IMR-90 (cell line): ENCODE results near the gene EVA1C. TPM values are rescaled to one million over a fixed set of nuclear protein-coding genes. Genes with fewer than 3 reads are reported as not detected.
"Not testable (repeated sequence)": the region's sequence is repeated elsewhere in the genome, so short reads cannot be mapped to it uniquely, and the experiment has no call there.

Experiments
- ATAC-seq: fragments of 200-7000 bp; cut with Tn5 transposase; 2 replicates; pipeline ENCODE4 v1.9.1; 2020; ENCODE audit warnings: low read depth, mild to moderate bottlenecking, moderate library complexity
- BruUV-seq: library from RNA; stranded (reverse); fragments of 400-500 nt; replicated peaks from 2 replicates; lab custom pipeline; 2021; lab: Mats Ljungman, UMichigan
- CTCF ChIA-PET: fragments of 300-600 bp; formaldehyde crosslinking; extraction: SDS; loops from one replicate; lab custom pipeline; 2021; ENCODE audit warnings: antibody characterized with exemption; lab: Yijun Ruan, JAX
- POLR2A ChIA-PET: fragments of 300-600 bp; sonication (Branson Sonifier 250); formaldehyde crosslinking; loops from one replicate; lab custom pipeline; 2022; ENCODE audit warnings: antibody characterized with exemption; ENCODE audit not compliant: unreplicated experiment; lab: Charles Lee
- DNase-seq: peaks from one replicate; pipeline ENCODE4 v3.0.0; 2013
- H2AFZ ChIP-seq: replicated peaks from 2 replicates; pipeline ENCODE3; 2013; ENCODE audit warnings: low read length, mild to moderate bottlenecking; ENCODE audit not compliant: poor library complexity
- H2AK5ac ChIP-seq: 2 replicates; pipeline ENCODE4 v1.6.1; 2013; ENCODE audit warnings: low read depth, low read length, inconsistent platforms
- H2AK9ac ChIP-seq: replicated peaks from 2 replicates; pipeline ENCODE3; 2013; ENCODE audit warnings: mild to moderate bottlenecking, low read depth, low read length, moderate library complexity; ENCODE audit not compliant: poor library complexity
- H2BK120ac ChIP-seq: 2 replicates; pipeline ENCODE4 v1.6.1; 2013; ENCODE audit warnings: low read depth, low read length, inconsistent platforms
- H2BK15ac ChIP-seq: 3 replicates; pipeline ENCODE4 v1.6.1; 2013; ENCODE audit warnings: low read depth, low read length, inconsistent platforms
- H2BK20ac ChIP-seq: 2 replicates; pipeline ENCODE4 v1.6.1; 2013; ENCODE audit warnings: low read depth, mild to moderate bottlenecking, inconsistent platforms, low read length, moderate library complexity
- H2BK5ac ChIP-seq: 2 replicates; pipeline ENCODE4 v1.6.1; 2013; ENCODE audit warnings: mild to moderate bottlenecking, low read depth, low read length, inconsistent platforms; ENCODE audit not compliant: poor library complexity, severe bottlenecking
- H3K14ac ChIP-seq: replicated peaks from 2 replicates; pipeline ENCODE4 v1.6.1; 2013; ENCODE audit warnings: low read depth, low read length, inconsistent platforms
- H3K18ac ChIP-seq: 2 replicates; pipeline ENCODE4 v1.6.1; 2013; ENCODE audit warnings: low read depth, low read length, control low read depth
- H3K23ac ChIP-seq: 2 replicates; pipeline ENCODE4 v1.6.1; 2013; ENCODE audit warnings: low read depth, low read length, inconsistent platforms
- H3K27ac ChIP-seq: 2 replicates; pipeline ENCODE4 v1.5.1; 2013; ENCODE audit warnings: mild to moderate bottlenecking, control low read depth, low read length; ENCODE audit not compliant: insufficient read depth
- H3K27me3 ChIP-seq: 2 replicates; pipeline ENCODE4 v1.6.1; 2013; ENCODE audit warnings: low read length; ENCODE audit not compliant: control insufficient read depth, insufficient read depth
- H3K36me3 ChIP-seq: 2 replicates; pipeline ENCODE4 v1.6.1; 2013; ENCODE audit warnings: low read length, mixed read lengths; ENCODE audit not compliant: control insufficient read depth, insufficient read depth
- H3K4ac ChIP-seq: 2 replicates; pipeline ENCODE4 v1.6.1; 2013; ENCODE audit warnings: low read depth, low read length, inconsistent platforms
- H3K4me1 ChIP-seq: 2 replicates; pipeline ENCODE4 v1.6.1; 2013; ENCODE audit warnings: low read length, mixed read lengths; ENCODE audit not compliant: control insufficient read depth, insufficient read depth
- H3K4me2 ChIP-seq: 2 replicates; pipeline ENCODE4 v1.6.1; 2013; ENCODE audit warnings: low read depth, mild to moderate bottlenecking, control low read depth, low read length, moderate library complexity
- H3K4me3 ChIP-seq: 2 replicates; pipeline ENCODE4 v1.5.1; 2013; ENCODE audit warnings: low read depth, mild to moderate bottlenecking, control low read depth, low read length, moderate library complexity; ENCODE audit not compliant: insufficient read depth
- H3K56ac ChIP-seq: 2 replicates; pipeline ENCODE4 v1.6.1; 2013; ENCODE audit warnings: low read length, inconsistent platforms; ENCODE audit not compliant: insufficient read depth; ENCODE audit errors: extremely low read depth
- H3K79me1 ChIP-seq, 2 experiments: 2 replicates each; pipeline ENCODE4 v1.6.1; 2013; ENCODE audit warnings: low read length in 2 of 2, inconsistent platforms in 1 of 2, low read depth in 1 of 2
- H3K9ac ChIP-seq: 2 replicates; pipeline ENCODE4 v1.6.1; 2013; ENCODE audit warnings: low read depth, low read length, control low read depth
- H3K9me1 ChIP-seq: 2 replicates; pipeline ENCODE4 v1.6.1; 2013; ENCODE audit warnings: low read length, inconsistent platforms; ENCODE audit not compliant: insufficient read depth
- H3K9me3 ChIP-seq: 2 replicates; pipeline ENCODE4 v1.6.1; 2013; ENCODE audit warnings: low read length; ENCODE audit not compliant: control insufficient read depth, insufficient read depth
- H4K20me1 ChIP-seq: 2 replicates; pipeline ENCODE4 v1.6.1; 2013; ENCODE audit warnings: low read length, inconsistent platforms; ENCODE audit not compliant: insufficient read depth
- H4K5ac ChIP-seq: 2 replicates; pipeline ENCODE4 v1.6.1; 2013; ENCODE audit warnings: mild to moderate bottlenecking, low read depth, low read length, control low read depth
- H4K8ac ChIP-seq, 2 experiments: 2 replicates each; pipeline ENCODE4 v1.6.1; 2013; ENCODE audit warnings: low read depth in 2 of 2, low read length in 2 of 2, control low read depth in 1 of 2, inconsistent platforms in 1 of 2
- H4K91ac ChIP-seq: 2 replicates; pipeline ENCODE4 v1.6.1; 2013; ENCODE audit warnings: low read depth, low read length, inconsistent platforms; ENCODE audit not compliant: insufficient read depth
- RAD21 ChIP-seq: IDR thresholded peaks from 2 replicates; pipeline ENCODE4 v1.6.1; 2012; ENCODE audit warnings: low read length, improper control_type of control experiment
- RCOR1 ChIP-seq: IDR thresholded peaks from 2 replicates; pipeline ENCODE4 v1.6.1; 2012; ENCODE audit warnings: mild to moderate bottlenecking, low read length, improper control_type of control experiment; ENCODE audit not compliant: insufficient replicate concordance
- WGBS, 2 experiments: methylation state at CpG; one replicate each; pipeline versions ENCODE4 v1.1.5 to v1.1.7; 2013; ENCODE audit warnings: missing lambda C conversion rate in 2 of 2; ENCODE audit not compliant: insufficient read length in 1 of 2; ENCODE audit errors: extremely low coverage in 2 of 2; 5-methylcytosine and 5-hydroxymethylcytosine counted together
- dilution Hi-C: fragments of 300-500 bp; cut with HindIII; formaldehyde crosslinking; loops from one replicate; pipeline ENCODE4 v1.14.3; 2018; ENCODE audit warnings: low sequenced_read_pairs; ENCODE audit not compliant: unreplicated experiment
- in situ Hi-C: fragments of 300-500 bp; cut with MboI; formaldehyde crosslinking; loops from 3 replicates; pipeline ENCODE4 v1.14.3; 2019; ENCODE audit warnings: low sequenced_read_pairs, inconsistent platforms, mixed read lengths
- intact Hi-C: fragments of 100-400 bp; cut with micrococcal nuclease; formaldehyde crosslinking; loops from 2 replicates; pipeline ENCODE4 v1.10.0; 2022
- polyA plus RNA-seq, 3 experiments: library from polyadenylated mRNA; depleted of rRNA; stranded (reverse); fragments of >200 nt; gene quantifications; 2 replicates each; pipeline ENCODE4 v1.2.3, GENCODE V29; 2012; ENCODE audit warnings: low replicate concordance in 1 of 3
- total RNA-seq: library from RNA; depleted of rRNA; stranded (reverse); fragments of >200 nt; gene quantifications from 2 replicates; pipeline ENCODE4 v1.2.3, GENCODE V29; 2012

The EVA1C gene
- total and polyA plus RNA-seq, 2 of the 4 experiments (the other 2 are of a cell fraction) = 0.72 to 1.1 TPM

DNA sequence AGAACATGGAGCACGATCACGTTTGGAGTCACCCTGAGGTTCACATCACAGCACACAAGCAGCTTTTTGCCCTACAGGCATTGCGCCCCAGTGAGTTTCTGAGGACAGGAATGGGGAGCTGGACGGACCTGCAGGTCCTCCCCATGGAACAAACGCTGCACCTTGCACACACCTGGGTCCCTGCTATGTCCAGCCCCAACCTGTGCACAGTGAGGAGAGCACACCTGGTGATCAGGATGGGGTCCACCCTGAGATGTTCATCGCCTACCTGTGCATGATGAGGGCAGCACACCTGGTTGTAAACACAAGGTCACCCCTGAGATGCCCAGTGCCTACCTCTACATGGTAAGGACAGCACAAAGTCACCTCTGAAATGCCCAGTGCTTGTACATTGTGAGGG, 126.9 kb downstream of the EVA1C start:
- Histone ChIP-seq H3K27me3 (peaks cover 2% of the 10 kb centered on the region; the same call in 1 of the 2 replicates), H3K4me1 (no peaks in the 10 kb centered on the region), H3K18ac (no peak overlapping the region), H2AK5ac (no peak overlapping the region), H3K36me3 (no peaks in the 10 kb centered on the region), H3K4me2 (no peak overlapping the region), H4K91ac (no peak overlapping the region), H3K9ac (no peak overlapping the region), H4K20me1 (no peaks in the 10 kb centered on the region), H3K9me3 (no peaks in the 10 kb centered on the region), H2AFZ (no peak overlapping the region), H4K5ac (no peak overlapping the region), H3K79me1 (no peaks in the 10 kb centered on the region), H3K4ac (no peak overlapping the region), H2BK120ac (no peak overlapping the region), H2BK5ac (no peak overlapping the region), H2BK15ac (no peak overlapping the region), H3K23ac (no peak overlapping the region), H3K4me3 (no peak overlapping the region), H2AK9ac (peak overlapping the region; percentile 45), H3K56ac (no peak overlapping the region), H3K9me1 (no peaks in the 10 kb centered on the region; the same call in 1 of the 2 replicates), H3K27ac (no peak overlapping the region), H3K14ac (no peak overlapping the region), H2BK20ac (no peak overlapping the region), H4K8ac (no peak overlapping the region)
- WGBS, 2 experiments = no CpG with 5 or more reads among the region's 6 CpGs
- CTCF ChIA-PET = no interaction called here
- DNase-seq = no peak
- dilution Hi-C loops = no loop called here
- no TSS peak for BruUV-seq
- no peak for ATAC-seq
- in situ Hi-C loops = no loop called here
- TF ChIP-seq RAD21 (no peak), RCOR1 (no peak)
- intact Hi-C loops = no loop called here
- POLR2A ChIA-PET = interaction anchor here (0.6 kb wide), 1 partner anchor 15 kb away, joined by 3 read pairs; no protein-coding TSS in a partner anchor

DNA sequence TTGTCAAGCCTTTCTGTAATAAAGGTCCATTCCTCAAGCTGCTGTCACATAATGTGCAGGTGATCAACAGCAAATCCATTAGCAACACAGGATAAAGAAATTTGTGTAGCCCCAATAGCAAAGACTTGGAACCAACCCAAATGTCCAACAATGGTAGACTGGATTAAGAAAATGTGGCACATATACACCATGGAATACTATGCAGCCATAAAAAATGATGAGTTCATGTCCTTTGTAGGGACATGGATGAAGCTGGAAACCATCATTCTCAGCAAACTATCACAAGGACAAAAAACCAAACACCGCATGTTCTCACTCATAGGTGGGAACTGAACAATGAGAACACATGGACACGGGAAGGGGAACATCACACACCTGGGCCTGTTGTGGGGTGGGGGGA, 130.6 kb downstream of the EVA1C start:
- H3K36me3 ChIP-seq, intact Hi-C loops: not testable (repeated sequence)

More for the DNA sequence above, 130.6 kb downstream of the EVA1C start:
- dilution Hi-C loops, H3K27ac ChIP-seq, in situ Hi-C loops, H2AFZ ChIP-seq, H4K8ac ChIP-seq, H3K14ac ChIP-seq, H3K23ac ChIP-seq, H3K4ac ChIP-seq, H3K4me3 ChIP-seq, H2BK5ac ChIP-seq, H2BK20ac ChIP-seq, H2BK120ac ChIP-seq, H4K91ac ChIP-seq, H3K9me1 ChIP-seq, BruUV-seq, H3K4me1 ChIP-seq, DNase-seq, ATAC-seq, H2AK9ac ChIP-seq, CTCF ChIA-PET, H3K18ac ChIP-seq, POLR2A ChIA-PET, H3K56ac ChIP-seq, H3K9ac ChIP-seq, H2AK5ac ChIP-seq, H3K79me1 ChIP-seq, H3K27me3 ChIP-seq, H3K9me3 ChIP-seq, H3K4me2 ChIP-seq, H4K5ac ChIP-seq, H4K20me1 ChIP-seq, H2BK15ac ChIP-seq: not testable (repeated sequence)
- no CpG with 5 or more reads among the region's 2 CpGs for WGBS, 2 experiments
